Glutamatergic neuron (in vitro differentiated cells): ENCODE results near the gene C2CD4D. TPM values are rescaled to one million over a fixed set of nuclear protein-coding genes. Genes with fewer than 3 reads are reported as not detected.

Experiments used
- DNase-seq: peaks from one replicate; pipeline ENCODE4 v3.0.0; 2022
- H3K27ac Mint-ChIP-seq: one replicate; pipeline ENCODE4 v1.8.0; 2020; ENCODE audit warnings: mild to moderate bottlenecking, mixed read lengths, inconsistent platforms; ENCODE audit not compliant: unreplicated experiment
- H3K27me3 Mint-ChIP-seq: one replicate; pipeline ENCODE4 v1.8.0; 2020; ENCODE audit warnings: mild to moderate bottlenecking, moderate library complexity, mixed read lengths, inconsistent platforms; ENCODE audit not compliant: unreplicated experiment
- H3K36me3 Mint-ChIP-seq: one replicate; pipeline ENCODE4 v1.8.0; 2020; ENCODE audit warnings: mild to moderate bottlenecking, mixed read lengths, inconsistent platforms; ENCODE audit not compliant: unreplicated experiment
- H3K4me1 Mint-ChIP-seq: one replicate; pipeline ENCODE4 v1.8.0; 2020; ENCODE audit warnings: mild to moderate bottlenecking, low read depth, mixed read lengths, inconsistent platforms; ENCODE audit not compliant: unreplicated experiment
- H3K4me3 Mint-ChIP-seq: one replicate; pipeline ENCODE4 v1.8.0; 2020; ENCODE audit warnings: mild to moderate bottlenecking, mixed read lengths, inconsistent platforms; ENCODE audit not compliant: unreplicated experiment
- H3K9me3 Mint-ChIP-seq: one replicate; pipeline ENCODE4 v1.8.0; 2020; ENCODE audit warnings: mild to moderate bottlenecking, moderate library complexity, mixed read lengths, inconsistent platforms; ENCODE audit not compliant: unreplicated experiment
- CTCF ChIP-seq: fragments of 200-600 bp; sonication (generic); IDR thresholded peaks from one replicate; pipeline ENCODE4 v1.5.0; 2021; ENCODE audit not compliant: partially characterized antibody, unreplicated experiment
- total RNA-seq: library from RNA; stranded (reverse); fragmentation: NEBNext Ultra II Directional; extraction: Animal tissue kit (Norgen Biotek cat#: 25700); gene quantifications from one replicate; pipeline ENCODE4 v1.2.1, GENCODE V29; 2021; ENCODE audit not compliant: unreplicated experiment

The C2CD4D gene
- total RNA-seq, 1 donor from 2014 or later, result not detected

GRCh38 chr1:151841141-151841540 lies 1.5 kb upstream of the C2CD4D start:
- Mint-ChIP-seq H3K9me3 (peaks cover 6% of the 10 kb centered on the region), H3K27me3 (peaks cover 24% of the 10 kb centered on the region), H3K4me1 (peaks cover 4% of the 10 kb centered on the region), H3K36me3 (no peaks in the 10 kb centered on the region), H3K4me3 (no peak overlapping the region), H3K27ac (no peak overlapping the region)
- no peak for DNase-seq
- no peak for TF ChIP-seq CTCF

GRCh38 chr1:151840421-151840820 lies 801 bp upstream of the C2CD4D start:
- TF ChIP-seq CTCF, result no peak
- Mint-ChIP-seq H3K36me3 (no peaks in the 10 kb centered on the region), H3K4me3 (peak overlapping the region; percentile 3), H3K27ac (peak overlapping the region; percentile 11), H3K27me3 (peaks cover 26% of the 10 kb centered on the region), H3K9me3 (peaks cover 6% of the 10 kb centered on the region), H3K4me1 (peaks cover 4% of the 10 kb centered on the region)
- DNase-seq, result no peak

DNA sequence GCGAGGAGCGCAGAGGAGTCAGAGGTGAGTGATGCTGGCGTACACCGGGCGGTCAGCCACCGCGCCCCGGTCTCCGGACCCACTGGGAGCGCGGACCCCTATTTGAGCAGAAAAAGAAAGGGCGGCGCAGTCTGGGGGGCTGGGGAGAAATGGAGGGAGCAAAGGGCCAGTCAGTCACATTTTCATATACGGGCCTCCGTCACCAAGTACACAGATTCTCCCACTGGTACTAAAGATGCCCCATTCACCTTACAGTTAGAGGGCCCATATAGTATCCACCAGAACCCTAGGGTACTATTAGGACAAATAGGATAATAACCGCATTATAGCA lies 573 bp downstream of the C2CD4D start:
- Mint-ChIP-seq H3K4me1 (peaks cover 4% of the 10 kb centered on the region), H3K27ac (no peak overlapping the region), H3K4me3 (peak overlapping the region; percentile 82), H3K27me3 (peaks cover 23% of the 10 kb centered on the region), H3K36me3 (no peaks in the 10 kb centered on the region), H3K9me3 (peaks cover 6% of the 10 kb centered on the region)
- TF ChIP-seq CTCF, result no peak
- DNase-seq, result no peak

GRCh38 chr1:151838222-151839081 lies 1.2 kb downstream of the C2CD4D start:
- TF ChIP-seq CTCF, result no peak
- peak overlapping the region; percentile 82 for H3K4me3 Mint-ChIP-seq
- DNase-seq, result no peak
- peaks cover 4% of the 10 kb centered on the region for H3K4me1 Mint-ChIP-seq
- peaks cover 23% of the 10 kb centered on the region for H3K27me3 Mint-ChIP-seq
- no peak overlapping the region for H3K27ac Mint-ChIP-seq
- H3K36me3 Mint-ChIP-seq, result no peaks in the 10 kb centered on the region
- H3K9me3 Mint-ChIP-seq, result peaks cover 6% of the 10 kb centered on the region

- H3K4me1 Mint-ChIP-seq, result peaks cover 4% of the 10 kb centered on the region
- TF ChIP-seq CTCF, result no peak
- DNase-seq, result no peak
- peaks cover 23% of the 10 kb centered on the region for H3K27me3 Mint-ChIP-seq
- H3K36me3 Mint-ChIP-seq, result no peaks in the 10 kb centered on the region
- H3K4me3 Mint-ChIP-seq, result peak overlapping the region; percentile 63
- H3K9me3 Mint-ChIP-seq, result peaks cover 6% of the 10 kb centered on the region
- H3K27ac Mint-ChIP-seq, result no peak overlapping the region
These were observed 1.8 kb downstream of the C2CD4D start for GRCh38 chr1:151837884-151838221.
